ENCODE measurements around the gene BORCS5. TPM values are rescaled to one million over a fixed set of nuclear protein-coding genes. Genes with fewer than 3 reads are reported as not detected.

The BORCS5 gene
- total RNA-seq, 1 experiment from 2014 or later, result 7.8 TPM

GRCh38 chr12:12474931-12475795 is 118.3 kb downstream of the BORCS5 start:
- POLR2A ChIA-PET, result no interaction called here
- Histone ChIP-seq H3K36me3 (ENCODE audit: control insufficient read depth, insufficient read depth, low read length) (peaks cover 2% of the 10 kb centered on the region; the same call in 1 of the 2 replicates), H3K9me3 (ENCODE audit: control insufficient read depth, insufficient read depth, low read depth, low read length) (no peaks in the 10 kb centered on the region), H3K4me1 (ENCODE audit: control insufficient read depth, insufficient read depth, low read length) (no peaks in the 10 kb centered on the region), H3K27me3 (ENCODE audit: control insufficient read depth, insufficient read depth, low read length) (no peaks in the 10 kb centered on the region), H3K4me3 (ENCODE audit: low read depth in 2 of 2, low read length in 2 of 2) (no peak overlapping the region), H3K27ac (ENCODE audit: low read length) (no peak overlapping the region)
- DNase-seq (ENCODE audit: low read depth, low spot score), result no peak
- in situ Hi-C loops (cut with HindIII; ENCODE audit: low pct_unique_long_range_greater_than_20kb, low sequenced_read_pairs), result no loop called here
- CTCF ChIA-PET, result interaction anchor here (0.7 kb wide), 1 partner anchor 266 kb away, joined by 3 read pairs; no protein-coding TSS in a partner anchor
- ATAC-seq, result no peak
- BruUV-seq (replicated peaks), result TSS peak; percentile 73
- intact Hi-C loops (cut with micrococcal nuclease; ENCODE audit: unreplicated experiment), result no loop called here
- TF ChIP-seq REST (IDR thresholded peaks at IDR 0.05; ENCODE audit: insufficient read depth in 1 of 2, low read depth in 2 of 2, low read length in 1 of 2) (no peak), POLR2AphosphoS5 (IDR thresholded peaks at IDR 0.05; ENCODE audit: low read depth, low read length) (no peak), SIN3A (IDR thresholded peaks at IDR 0.05; ENCODE audit: borderline replicate concordance, insufficient read depth, low read depth, low read length) (no peak), TCF7L2 (IDR thresholded peaks at IDR 0.05; ENCODE audit: low read depth, low read length) (no peak), CTCF (IDR thresholded peaks at IDR 0.05) (no peak)

GRCh38 chr12:12476857-12477531 is 120.1 kb downstream of the BORCS5 start:
- DNase-seq (ENCODE audit: low read depth, low spot score) (no peak), ATAC-seq (no peak)
- no TSS peak for BruUV-seq (replicated peaks)
- Histone ChIP-seq H3K36me3 (ENCODE audit: control insufficient read depth, insufficient read depth, low read length) (peaks cover 2% of the 10 kb centered on the region; the same call in 1 of the 2 replicates), H3K4me3 (ENCODE audit: low read depth in 2 of 2, low read length in 2 of 2) (no peak overlapping the region), H3K9me3 (ENCODE audit: control insufficient read depth, insufficient read depth, low read depth, low read length) (no peaks in the 10 kb centered on the region), H3K4me1 (ENCODE audit: control insufficient read depth, insufficient read depth, low read length) (no peaks in the 10 kb centered on the region), H3K27ac (ENCODE audit: low read length) (no peak overlapping the region), H3K27me3 (ENCODE audit: control insufficient read depth, insufficient read depth, low read length) (no peaks in the 10 kb centered on the region)
- in situ Hi-C loops (cut with HindIII; ENCODE audit: low pct_unique_long_range_greater_than_20kb, low sequenced_read_pairs) (no loop called here), intact Hi-C loops (cut with micrococcal nuclease; ENCODE audit: unreplicated experiment) (no loop called here)
- no peak for TF ChIP-seq REST (IDR thresholded peaks at IDR 0.05; ENCODE audit: insufficient read depth in 1 of 2, low read depth in 2 of 2, low read length in 1 of 2)
- no peak for TF ChIP-seq SIN3A (IDR thresholded peaks at IDR 0.05; ENCODE audit: borderline replicate concordance, insufficient read depth, low read depth, low read length)
- TF ChIP-seq TCF7L2 (IDR thresholded peaks at IDR 0.05; ENCODE audit: low read depth, low read length), result no peak
- ChIA-PET POLR2A (no interaction called here), CTCF (no interaction called here)

Data from Panc1 (cell line).